Spleen (tissue), 11 donors: ENCODE data around the gene L3MBTL3. TPM values are rescaled to one million over a fixed set of nuclear protein-coding genes. Genes with fewer than 3 reads are reported as not detected.
A peak's percentile ranks its signal among the peaks of the same experiment; 100 is the strongest.

Experiments used
- DNase-seq: peaks from one replicate; pipeline ENCODE4 v3.0.0-alpha.2; 2020
- H3K27ac ChIP-seq, 8 donors: fragments of 200-600 bp; sonication (generic) in 7 of 8; 1 replicate in 4 of 8; 2 replicates in 4 of 8; pipeline versions ENCODE4 v1.5.0 to v1.8.0; 2016 to 2021; ENCODE audit warnings: inconsistent platforms in 4 of 8, mild to moderate bottlenecking in 4 of 8, moderate library complexity in 1 of 8
- H3K27me3 ChIP-seq, 7 donors: fragments of 200-600 bp; sonication (generic) in 6 of 7; replicated peaks in 1 of 7; 1 replicate in 4 of 7; 2 replicates in 3 of 7; pipeline versions ENCODE4 v1.5.0 to v1.8.0; 2016 to 2021; ENCODE audit warnings: inconsistent platforms in 3 of 7, mild to moderate bottlenecking in 1 of 7
- H3K36me3 ChIP-seq, 6 donors: fragments of 200-600 bp; sonication (generic) in 5 of 6; 1 replicate in 4 of 6; 2 replicates in 2 of 6; pipeline versions ENCODE4 v1.5.0 to v1.8.0; 2016 to 2021; ENCODE audit warnings: inconsistent platforms in 2 of 6
- H3K4me1 ChIP-seq, 6 donors: fragments of 200-600 bp; sonication (generic) in 5 of 6; 1 replicate in 3 of 6; 2 replicates in 3 of 6; pipeline versions ENCODE4 v1.5.0 to v1.8.0; 2016 to 2021; ENCODE audit warnings: inconsistent platforms in 3 of 6
- H3K4me3 ChIP-seq, 8 donors: fragments of 200-600 bp; sonication (generic) in 7 of 8; 1 replicate in 4 of 8; 2 replicates in 4 of 8; pipeline versions ENCODE4 v1.5.0 to v1.8.0; 2016 to 2021; ENCODE audit warnings: inconsistent platforms in 4 of 8, mild to moderate bottlenecking in 4 of 8, moderate library complexity in 2 of 8
- H3K9me3 ChIP-seq, 8 donors: fragments of 200-600 bp; sonication (generic) in 7 of 8; 1 replicate in 4 of 8; 2 replicates in 4 of 8; pipeline versions ENCODE4 v1.5.0 to v1.8.0; 2016 to 2021; ENCODE audit warnings: inconsistent platforms in 4 of 8
- CTCF ChIP-seq, 11 experiments: fragments of 200-600 bp in 7 of 11; fragments of 450-650 bp in 4 of 11; sonication (generic) in 4 of 11; IDR thresholded peaks in 8 of 11; conservative IDR thresholded peaks in 3 of 11; 1 replicate in 7 of 11; 2 replicates in 4 of 11; pipeline versions ENCODE4 v1.4.0 to v1.8.0; 2016 to 2021; ENCODE audit warnings: antibody characterized with exemption in 11 of 11, inconsistent platforms in 4 of 11, mild to moderate bottlenecking in 1 of 11
- POLR2A ChIP-seq, 3 donors: fragments of 450-650 bp; IDR thresholded peaks; one replicate each; pipeline ENCODE4 v1.5.1; 2017; ENCODE audit warnings: antibody characterized with exemption in 3 of 3, mild to moderate bottlenecking in 1 of 3
- POLR2AphosphoS5 ChIP-seq, 3 donors: sonication (generic); formaldehyde crosslinking; IDR thresholded peaks; one replicate each; pipeline ENCODE4 v1.5.1; 2017; ENCODE audit warnings: antibody characterized with exemption in 3 of 3
- WGBS, 5 donors: extraction: QIAGEN DNeasy Blood & Tissue Kit in 3 of 5; methylation state at CpG; one replicate each; pipeline versions ENCODE4 v1.1.5 to v1.1.7; 2013 to 2018; 5-methylcytosine and 5-hydroxymethylcytosine counted together
- intact Hi-C: fragments of 100-400 bp; cut with DNase I; formaldehyde crosslinking; loops from one replicate; pipeline ENCODE4 v1.15.0; 2023; ENCODE audit warnings: low total_unique reads
- polyA plus RNA-seq, 3 donors: library from polyadenylated mRNA; stranded (reverse); fragments of 200-250 nt; gene quantifications; one replicate each; pipeline ENCODE4 v1.2.1, GENCODE V29; 2013
- total RNA-seq, 7 donors: library from RNA; depleted of rRNA in 3 of 7; stranded (reverse); fragments of >200 nt in 3 of 7; fragmentation: NEBNext Ultra II Directional in 4 of 7; extraction: Animal tissue kit (Norgen Biotek cat#: 25700) in 4 of 7; gene quantifications; one replicate each; pipeline versions ENCODE4 v1.1.0 to v1.2.1, GENCODE V29; 2016 to 2021
- donor health status: healthy with polysubstance abuse.
- donor health status: DM: no; HTN: no; CAD: no; lungs with moderate emphysema.
- donor health status: DM: no; HTN: no; CAD: no.
- donor health status: Bipolar disorder and iron deficiency.
- donor health status: healthy.
- donor health status: DM: no; HTN: no; CAD: no.
- donor health status: DM: yes; HTN: yes; CAD: no.

The L3MBTL3 gene
- total and polyA plus RNA-seq, 10 donors: 7.0 to 45.6 (median 26.0) TPM

GRCh38 chr6:130069485-130069884 is 51.1 kb downstream of the L3MBTL3 start:
- intact Hi-C loops: no loop called here

DNA sequence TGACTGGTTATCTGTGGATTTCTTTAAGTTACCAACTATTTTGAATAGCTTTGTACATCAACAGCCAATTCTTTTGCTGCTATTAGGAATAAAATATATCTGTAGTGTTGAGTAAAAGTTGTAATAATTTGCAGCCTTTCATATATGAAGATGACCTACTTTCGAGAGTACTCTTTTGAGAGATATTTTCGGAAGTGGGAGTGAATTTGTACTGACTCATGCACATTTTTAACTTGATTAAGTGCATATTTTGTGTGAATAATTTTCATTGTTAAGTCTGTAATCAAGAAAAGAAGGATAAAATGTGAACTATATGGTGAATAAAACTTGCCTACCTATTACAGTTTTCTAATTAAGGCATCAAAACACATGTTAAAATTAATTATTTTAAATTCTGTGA is 51.9 kb downstream of the L3MBTL3 start:
- Histone ChIP-seq H3K4me1 (peaks cover 0 to 4% (median 0%) of the 10 kb centered on the region in 6 donors), H3K36me3 (peaks cover 0 to 87% (median 37%) of the 10 kb centered on the region in 6 donors), H3K27me3 (no peaks in the 10 kb centered on the region), H3K4me3 (no peak overlapping the region), H3K9me3 (no peaks in the 10 kb centered on the region), H3K27ac (no peak overlapping the region)
- intact Hi-C loops: no loop called here
- WGBS, 5 donors: 60 to 86% (median 81%) methylated on average over 2 of the region's 2 CpGs
- DNase-seq: no peak
- TF ChIP-seq POLR2A (IDR thresholded peaks at IDR 0.05): no peak
- TF ChIP-seq POLR2AphosphoS5 (IDR thresholded peaks at IDR 0.05): no peak
- TF ChIP-seq CTCF (IDR thresholded peaks at IDR 0.05 in 8 of 11, conservative IDR thresholded peaks at IDR 0.05 in 3 of 11): no peak

More at GRCh38 chr6:130069485-130069884, 51.1 kb downstream of the L3MBTL3 start:
- peaks cover 0 to 4% (median 0%) of the 10 kb centered on the region in 6 donors for H3K4me1 ChIP-seq
- WGBS, 5 donors: 81 to 88% (median 84%) methylated on average over 4 of the region's 4 CpGs
- no peak for DNase-seq
- TF ChIP-seq POLR2A (IDR thresholded peaks at IDR 0.05): no peak
- no peak for TF ChIP-seq POLR2AphosphoS5 (IDR thresholded peaks at IDR 0.05)
- no peak for TF ChIP-seq CTCF (IDR thresholded peaks at IDR 0.05 in 8 of 11, conservative IDR thresholded peaks at IDR 0.05 in 3 of 11)
- H3K27ac ChIP-seq: no peak overlapping the region
- no peaks in the 10 kb centered on the region for H3K27me3 ChIP-seq
- no peak overlapping the region for H3K4me3 ChIP-seq
- peaks cover 0 to 94% (median 37%) of the 10 kb centered on the region in 6 donors for H3K36me3 ChIP-seq
- no peaks in the 10 kb centered on the region for H3K9me3 ChIP-seq

- Histone ChIP-seq H3K4me1 (peaks cover 0 to 6% (median 0%) of the 10 kb centered on the region in 6 donors), H3K27ac (peak overlapping the region in 1 of 8 donors; percentile 9), H3K9me3 (no peaks in the 10 kb centered on the region), H3K36me3 (peaks cover 0 to 82% (median 37%) of the 10 kb centered on the region in 6 donors), H3K4me3 (no peak overlapping the region), H3K27me3 (no peaks in the 10 kb centered on the region)
- 69 to 83% (median 81%) methylated on average over 6 of the region's 6 CpGs for WGBS, 5 donors
- intact Hi-C loops: no loop called here
- TF ChIP-seq CTCF (IDR thresholded peaks at IDR 0.05 in 8 of 11, conservative IDR thresholded peaks at IDR 0.05 in 3 of 11) (no peak), POLR2AphosphoS5 (IDR thresholded peaks at IDR 0.05) (no peak), POLR2A (IDR thresholded peaks at IDR 0.05) (no peak)
- DNase-seq: no peak
Observed at GRCh38 chr6:130070792-130071191, 52.4 kb downstream of the L3MBTL3 start.

DNA sequence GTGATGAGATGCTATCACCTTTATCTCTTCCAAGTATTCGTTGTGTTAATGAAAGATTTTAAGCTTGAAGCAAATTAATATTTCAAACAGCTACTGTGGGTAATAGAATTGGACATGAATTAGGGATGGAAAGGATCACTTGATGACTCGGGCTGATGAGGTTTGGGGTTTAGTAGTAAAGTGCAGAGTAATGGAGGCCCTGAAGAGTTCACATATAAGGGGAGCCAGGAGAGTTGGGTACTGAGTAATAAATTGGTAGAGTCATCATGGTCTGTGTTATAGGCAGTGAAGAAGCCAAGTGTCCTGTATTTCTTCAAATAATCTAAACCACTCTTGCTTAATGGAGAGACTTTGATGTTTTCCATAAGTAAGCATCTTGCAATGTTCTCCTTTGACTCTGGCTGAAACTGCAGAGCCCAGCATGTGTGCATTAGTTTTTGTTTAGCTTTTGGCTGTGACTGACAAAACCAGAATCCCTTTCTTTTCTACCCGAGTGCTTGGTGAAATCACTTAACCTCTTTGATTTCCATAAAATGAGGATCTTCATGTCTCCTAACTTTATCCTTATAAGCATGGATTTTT is 57.6 kb downstream of the L3MBTL3 start:
- Histone ChIP-seq H3K27me3 (no peaks in the 10 kb centered on the region), H3K36me3 (peaks cover 0 to 70% (median 23%) of the 10 kb centered on the region in 6 donors), H3K9me3 (no peaks in the 10 kb centered on the region), H3K27ac (no peak overlapping the region), H3K4me1 (peaks cover 0 to 19% (median 0%) of the 10 kb centered on the region in 6 donors), H3K4me3 (no peak overlapping the region)
- intact Hi-C loops: no loop called here
- DNase-seq: no peak
- WGBS, 5 donors: 78 to 94% (median 88%) methylated on average over 3 of the region's 3 CpGs
- no peak for TF ChIP-seq POLR2AphosphoS5 (IDR thresholded peaks at IDR 0.05)
- TF ChIP-seq POLR2A (IDR thresholded peaks at IDR 0.05): no peak
- no peak for TF ChIP-seq CTCF (IDR thresholded peaks at IDR 0.05 in 8 of 11, conservative IDR thresholded peaks at IDR 0.05 in 3 of 11)
